Colonic mucosa (tissue), 4 donors: ENCODE results near the gene EMSY. TPM values are rescaled to one million over a fixed set of nuclear protein-coding genes. Genes with fewer than 3 reads are reported as not detected.

Source experiments
- DNase-seq: peaks from one replicate; pipeline ENCODE4 v3.0.0-alpha.2; 2020
- H3K27ac ChIP-seq: fragments of 200-600 bp; one replicate; pipeline ENCODE4 v1.8.0; 2021
- H3K27me3 ChIP-seq: fragments of 200-600 bp; one replicate; pipeline ENCODE4 v1.8.0; 2021
- H3K36me3 ChIP-seq: fragments of 200-600 bp; one replicate; pipeline ENCODE4 v1.8.0; 2021
- H3K4me1 ChIP-seq: fragments of 200-600 bp; one replicate; pipeline ENCODE4 v1.8.0; 2021; ENCODE audit warnings: mild to moderate bottlenecking
- H3K4me3 ChIP-seq: fragments of 200-600 bp; one replicate; pipeline ENCODE4 v1.8.0; 2021
- H3K9ac ChIP-seq, 2 donors: one replicate each; pipeline ENCODE4 v1.7.0; 2013; ENCODE audit warnings: control low read depth in 2 of 2, low read depth in 2 of 2, low read length in 2 of 2
- H3K9me3 ChIP-seq: fragments of 200-600 bp; one replicate; pipeline ENCODE4 v1.8.0; 2021
- CTCF ChIP-seq: fragments of 200-600 bp; IDR thresholded peaks from one replicate; pipeline ENCODE4 v1.8.0; 2022; ENCODE audit warnings: antibody characterized with exemption, mild to moderate bottlenecking
- intact Hi-C: fragments of 100-400 bp; cut with DNase I; formaldehyde crosslinking; loops from one replicate; pipeline ENCODE4 v1.14.1; 2022
- total RNA-seq, 2 donors: library from RNA; stranded (reverse); fragmentation: NEBNext Ultra II Directional in 1 of 2; extraction: Animal tissue kit (Norgen Biotek cat#: 25700) in 1 of 2; gene quantifications; one replicate each; pipeline ENCODE4 v1.2.1, GENCODE V29; 2021
- donor health status: healthy.
- donor health status: DM: no; HTN: no; CAD: no.
- donor health status: DM: no; HTN: no; CAD: no.

EMSY gene
- total RNA-seq, 2 donors from 2014 or later: 21.2 to 22.8 TPM

GRCh38 chr11:76424891-76425290 lies 19.9 kb upstream of the EMSY start:
- Histone ChIP-seq H3K27me3 (no peaks in the 10 kb centered on the region), H3K36me3 (no peaks in the 10 kb centered on the region), H3K27ac (no peak overlapping the region), H3K9ac (no peak overlapping the region), H3K4me3 (no peak overlapping the region), H3K4me1 (no peaks in the 10 kb centered on the region), H3K9me3 (no peaks in the 10 kb centered on the region)
- TF ChIP-seq CTCF: no peak
- DNase-seq: no peak
- intact Hi-C loops: no loop called here

GRCh38 chr11:76426660-76427059 lies 18.2 kb upstream of the EMSY start:
- DNase-seq: no peak
- TF ChIP-seq CTCF: no peak

GRCh38 chr11:76436020-76436419 lies 8.8 kb upstream of the EMSY start:
- Histone ChIP-seq H3K4me3 (no peak overlapping the region), H3K27ac (no peak overlapping the region), H3K4me1 (no peaks in the 10 kb centered on the region), H3K27me3 (no peaks in the 10 kb centered on the region), H3K36me3 (no peaks in the 10 kb centered on the region), H3K9ac (no peak overlapping the region), H3K9me3 (no peaks in the 10 kb centered on the region)
- intact Hi-C loops: no loop called here
- DNase-seq: no peak
- no peak for TF ChIP-seq CTCF

More at GRCh38 chr11:76426660-76427059, 18.2 kb upstream of the EMSY start:
- no peak overlapping the region for H3K27ac ChIP-seq
- H3K4me3 ChIP-seq: no peak overlapping the region
- H3K36me3 ChIP-seq: no peaks in the 10 kb centered on the region
- intact Hi-C loops: no loop called here
- no peak overlapping the region for H3K9ac ChIP-seq
- no peaks in the 10 kb centered on the region for H3K9me3 ChIP-seq
- H3K4me1 ChIP-seq: no peaks in the 10 kb centered on the region
- no peaks in the 10 kb centered on the region for H3K27me3 ChIP-seq

GRCh38 chr11:76443268-76443980 lies 1.4 kb upstream of the EMSY start:
- intact Hi-C loops: loop anchor here (5.0 kb wide), 1 partner anchor 61 kb away; the partner anchor contains the start of genes GVQW3 and THAP12
- TF ChIP-seq CTCF: no peak
- H3K4me1 ChIP-seq: peaks cover 7% of the 10 kb centered on the region
- no peaks in the 10 kb centered on the region for H3K36me3 ChIP-seq
- peak overlapping the region; percentile 75 to 98 for H3K9ac ChIP-seq
- no peaks in the 10 kb centered on the region for H3K9me3 ChIP-seq
- peak overlapping the region; percentile 83 for H3K27ac ChIP-seq
- no peak for DNase-seq
- no peaks in the 10 kb centered on the region for H3K27me3 ChIP-seq
- H3K4me3 ChIP-seq: peak overlapping the region; percentile 95

- no peak for TF ChIP-seq CTCF
- Histone ChIP-seq H3K27ac (peak overlapping the region; percentile 83), H3K36me3 (no peaks in the 10 kb centered on the region), H3K9ac (peak overlapping the region; percentile 75 to 98), H3K27me3 (no peaks in the 10 kb centered on the region), H3K9me3 (no peaks in the 10 kb centered on the region), H3K4me3 (peak overlapping the region; percentile 95), H3K4me1 (peaks cover 7% of the 10 kb centered on the region)
- no peak for DNase-seq
- intact Hi-C loops: loop anchor here (5.0 kb wide), 1 partner anchor 62 kb away; the partner anchor contains the start of genes GVQW3 and THAP12
Observed at GRCh38 chr11:76444065-76444383, 794 bp upstream of the EMSY start.
